ENCODE results near the gene LTN1. TPM values are rescaled to one million over a fixed set of nuclear protein-coding genes. Genes with fewer than 3 reads are reported as not detected.

LTN1 gene
- total RNA-seq, 1 experiment from 2014 or later = 23.9 TPM

- Histone ChIP-seq H3K18ac (ENCODE audit: insufficient read length, low read depth, low read length) (no peak overlapping the region), H3K4me2 (ENCODE audit: insufficient read depth, insufficient read length, low read length) (no peak overlapping the region), H4K5ac (ENCODE audit: insufficient read length, low read depth, low read length) (no peak overlapping the region), H2BK120ac (ENCODE audit: low read depth, low read length, poor library complexity, severe bottlenecking) (no peak overlapping the region), H2BK12ac (ENCODE audit: insufficient read length, low read depth, low read length) (no peak overlapping the region), H2BK20ac (ENCODE audit: low read depth, low read length, poor library complexity, severe bottlenecking) (no peak overlapping the region), H3K4ac (ENCODE audit: low read depth, low read length) (no peak overlapping the region), H3K79me2 (ENCODE audit: insufficient read depth, low read length) (no peaks in the 10 kb centered on the region), H3K4me1 (ENCODE audit: insufficient read depth, low read length) (no peaks in the 10 kb centered on the region), H2BK15ac (ENCODE audit: low read depth, low read length) (no peak overlapping the region), H3K23me2 (ENCODE audit: insufficient read length, low read depth, low read length, poor library complexity, severe bottlenecking) (no peaks in the 10 kb centered on the region), H3T11ph (ENCODE audit: low read length) (no peak overlapping the region), H3K9ac (ENCODE audit: extremely low read depth, insufficient read length, low read length) (no peak overlapping the region), H3K27me3 (ENCODE audit: insufficient read depth, low read length) (no peaks in the 10 kb centered on the region), H2BK5ac (ENCODE audit: insufficient read length, low read length) (no peak overlapping the region), H4K91ac (ENCODE audit: insufficient read length, low read depth, low read length) (no peak overlapping the region), H3K23ac (ENCODE audit: insufficient read length, low read depth, low read length) (no peak overlapping the region), H3K9me3 (ENCODE audit: control insufficient read depth, low read depth, low read length) (no peaks in the 10 kb centered on the region), H3K56ac (ENCODE audit: insufficient read length, low read depth, low read length) (no peak overlapping the region), H3K79me1 (ENCODE audit: insufficient read depth, low read depth, low read length, poor library complexity, severe bottlenecking) (no peaks in the 10 kb centered on the region), H4K8ac (replicated peaks; ENCODE audit: insufficient read length, low read depth, low read length) (no peak overlapping the region), H3K14ac (ENCODE audit: insufficient read depth, low read length) (no peak overlapping the region), H4K20me1 (ENCODE audit: control insufficient read depth, insufficient read depth, insufficient read length) (no peaks in the 10 kb centered on the region), H2AFZ (ENCODE audit: low read length) (no peak overlapping the region), H2AK5ac (ENCODE audit: insufficient read length, low read length) (no peak overlapping the region), H3K27ac (ENCODE audit: insufficient read length, low read depth, low read length) (no peak overlapping the region)
- Mint-ChIP-seq H3K27me3 (ENCODE audit: low read depth) (no peaks in the 10 kb centered on the region), H3K9me3 (no peaks in the 10 kb centered on the region), H3K4me3 (no peak overlapping the region), H3K27ac (no peak overlapping the region), H3K4me1 (no peaks in the 10 kb centered on the region), H3K36me3 (ENCODE audit: insufficient read depth in 1 of 3, low read depth in 3 of 3) (peaks cover 0 to 57% (median 12%) of the 10 kb centered on the region in 3 experiments; a peak in 5 of 7 replicates)
- no CpG with 5 or more reads among the region's 1 CpG for WGBS (ENCODE audit: extremely low coverage, insufficient read length, low lambda C conversion rate)
- no peak for TF ChIP-seq CTCF (conservative IDR thresholded peaks at IDR 0.05)
- DNase-seq = no peak
Observed at GRCh38 chr21:28963831-28964230, 28.8 kb downstream of the LTN1 start.

All from H9 (cell line).